GM15510 (cell line): ENCODE results near the gene PLPP4.

Source experiments
- POLR2A ChIP-seq: IDR thresholded peaks from 3 replicates; pipeline ENCODE4 v1.6.1; 2011; ENCODE audit warnings: borderline replicate concordance; ENCODE audit not compliant: insufficient read length; ENCODE audit errors: extremely low read depth

PLPP4 gene

DNA sequence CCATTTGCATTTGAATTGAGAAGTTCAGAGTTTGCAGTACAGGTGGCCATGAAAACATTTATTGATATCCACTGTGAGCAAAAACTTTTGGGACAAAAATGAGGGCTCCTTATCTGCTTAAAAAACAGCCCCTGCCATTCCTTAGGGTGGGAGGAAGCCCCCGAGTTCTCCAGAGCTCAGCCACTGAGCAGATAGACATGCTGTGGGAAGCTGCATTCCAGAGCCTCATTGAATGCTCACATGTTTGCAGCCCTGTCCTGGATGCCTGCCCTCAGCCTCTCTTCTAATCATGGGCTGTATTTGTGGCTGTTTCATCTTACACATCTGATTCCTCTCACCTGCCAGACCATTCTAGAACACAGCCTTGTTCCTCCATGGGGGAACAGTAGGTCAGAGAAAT is 33.3 kb downstream of the PLPP4 start:
- TF ChIP-seq POLR2A, result no peak

- TF ChIP-seq POLR2A, result no peak
Measured at GRCh38 chr10:120492346-120492745, 35.3 kb downstream of the PLPP4 start.

- no peak for TF ChIP-seq POLR2A
Measured at GRCh38 chr10:120493411-120494312, 36.6 kb downstream of the PLPP4 start.

DNA sequence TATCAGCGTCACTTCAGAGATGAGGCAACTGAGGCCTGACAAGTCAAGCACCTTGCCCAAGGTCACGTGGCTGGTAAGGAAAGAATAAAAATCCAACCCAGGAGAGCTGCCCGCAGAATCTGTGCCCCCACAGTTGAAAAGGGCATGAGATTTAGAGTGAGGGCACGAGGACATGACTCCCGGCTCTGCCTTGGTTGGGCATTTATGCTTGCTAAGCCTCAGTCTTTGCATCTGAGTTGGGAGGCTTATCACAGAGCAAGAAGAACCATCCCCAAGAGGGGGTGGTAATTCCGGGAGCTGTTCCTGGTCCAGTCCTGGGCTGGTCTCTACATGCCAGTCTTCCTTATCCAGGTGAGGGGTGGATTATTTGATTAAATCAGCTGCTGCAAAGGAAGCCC is 37.3 kb downstream of the PLPP4 start:
- TF ChIP-seq POLR2A, result no peak

- no peak for TF ChIP-seq POLR2A
Measured at GRCh38 chr10:120495226-120496009, 38.4 kb downstream of the PLPP4 start.

DNA sequence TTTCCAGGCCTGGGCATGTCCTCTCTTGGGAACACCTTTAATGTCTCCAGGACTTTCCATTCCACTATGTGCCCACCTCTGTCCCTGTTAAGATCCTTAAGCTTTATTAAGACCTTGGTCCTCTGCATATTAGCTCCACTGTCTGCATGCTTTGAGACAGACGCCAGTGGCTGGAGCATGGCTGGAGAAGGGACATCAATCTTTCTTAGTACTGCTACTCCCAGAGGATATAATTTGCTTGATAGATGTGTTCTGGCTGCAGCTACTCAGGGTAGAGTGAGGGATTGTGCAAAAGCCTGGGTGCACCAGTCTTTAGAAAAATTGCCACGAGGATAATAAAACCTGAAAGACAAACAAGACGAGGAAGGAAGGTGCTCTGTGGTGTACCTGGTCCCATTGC is 42.9 kb downstream of the PLPP4 start:
- TF ChIP-seq POLR2A, result no peak

- TF ChIP-seq POLR2A, result no peak
Measured at GRCh38 chr10:120503689-120504088, 46.7 kb downstream of the PLPP4 start.

GRCh38 chr10:120505056-120505455 is 48.0 kb downstream of the PLPP4 start:
- TF ChIP-seq POLR2A, result no peak

DNA sequence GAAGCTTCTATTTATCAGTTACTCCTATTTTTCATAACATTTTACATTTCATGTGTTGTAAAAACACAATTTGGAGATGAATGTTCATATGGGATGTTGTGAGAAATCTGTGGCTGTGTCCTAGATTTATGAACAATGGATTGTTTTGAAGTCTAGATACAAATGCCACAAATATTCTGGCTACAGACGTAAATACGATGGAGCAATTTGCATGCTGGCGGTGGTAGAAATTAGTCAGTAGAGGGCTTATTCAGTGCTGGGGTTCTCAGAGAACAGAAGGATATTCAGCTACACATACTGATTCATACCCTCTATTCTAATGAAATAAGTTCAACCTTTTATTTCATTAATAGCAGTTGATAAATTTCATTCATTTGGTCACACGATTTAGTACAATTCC is 48.8 kb downstream of the PLPP4 start:
- no peak for TF ChIP-seq POLR2A

GRCh38 chr10:120506674-120507073 is 49.6 kb downstream of the PLPP4 start:
- TF ChIP-seq POLR2A, result no peak

DNA sequence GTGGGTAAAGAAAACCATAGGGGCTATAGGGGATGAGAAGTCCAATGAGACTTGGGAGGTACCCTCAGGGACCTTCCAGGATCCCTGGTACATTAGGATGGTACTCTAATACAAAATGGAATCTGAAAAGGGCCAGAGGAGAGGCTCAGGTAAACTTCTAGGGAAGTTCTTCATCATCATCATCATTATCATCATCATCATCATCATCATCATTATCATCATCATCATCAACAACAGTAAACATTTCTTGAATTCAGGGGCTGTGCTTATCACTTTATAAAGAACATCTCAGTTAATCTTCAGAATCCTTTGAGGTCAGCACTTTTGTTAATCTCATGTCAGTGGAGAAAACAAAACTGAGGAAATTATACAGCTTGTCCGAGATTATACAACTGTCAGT is 50.1 kb downstream of the PLPP4 start:
- TF ChIP-seq POLR2A, result no peak

DNA sequence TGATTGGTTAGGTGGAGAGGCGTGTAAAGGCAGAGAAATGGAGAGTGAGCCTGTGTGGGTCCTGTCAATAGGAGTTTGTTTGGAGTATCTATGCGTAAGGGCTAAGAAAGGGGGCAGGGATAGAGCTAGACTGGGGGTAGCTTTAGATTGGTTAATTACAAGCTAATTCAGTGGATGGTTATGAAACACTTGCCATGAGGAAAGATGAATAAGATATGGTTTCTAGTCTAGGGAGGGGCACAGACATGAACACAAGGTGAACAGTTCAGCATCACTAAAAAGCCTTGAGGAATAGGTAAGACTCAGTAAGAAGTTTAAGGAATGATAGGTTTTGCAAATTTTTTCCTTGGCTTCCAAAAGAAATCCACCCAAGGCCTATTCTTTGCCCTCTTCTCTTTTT is 50.6 kb downstream of the PLPP4 start:
- TF ChIP-seq POLR2A, result no peak

GRCh38 chr10:120508393-120508792 is 51.4 kb downstream of the PLPP4 start:
- TF ChIP-seq POLR2A, result no peak

DNA sequence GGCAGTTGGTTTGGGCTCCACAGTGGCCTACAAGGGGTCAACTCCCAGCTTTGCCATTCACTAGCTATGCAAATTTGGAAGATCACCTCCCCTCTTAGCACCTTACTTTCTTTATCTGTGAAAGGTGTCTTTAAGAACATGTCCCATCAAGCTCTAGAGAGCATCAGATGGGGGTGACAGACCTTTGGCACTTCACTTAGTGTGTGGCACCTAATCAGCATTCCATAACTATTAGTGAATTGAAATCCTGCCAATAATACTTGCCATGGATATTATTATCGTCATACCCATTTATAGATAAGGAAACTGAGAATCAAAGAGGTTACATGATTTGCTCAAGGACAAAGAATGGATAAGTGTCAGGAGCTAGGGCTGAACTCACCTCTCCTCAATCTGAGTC is 51.9 kb downstream of the PLPP4 start:
- TF ChIP-seq POLR2A, result no peak

DNA sequence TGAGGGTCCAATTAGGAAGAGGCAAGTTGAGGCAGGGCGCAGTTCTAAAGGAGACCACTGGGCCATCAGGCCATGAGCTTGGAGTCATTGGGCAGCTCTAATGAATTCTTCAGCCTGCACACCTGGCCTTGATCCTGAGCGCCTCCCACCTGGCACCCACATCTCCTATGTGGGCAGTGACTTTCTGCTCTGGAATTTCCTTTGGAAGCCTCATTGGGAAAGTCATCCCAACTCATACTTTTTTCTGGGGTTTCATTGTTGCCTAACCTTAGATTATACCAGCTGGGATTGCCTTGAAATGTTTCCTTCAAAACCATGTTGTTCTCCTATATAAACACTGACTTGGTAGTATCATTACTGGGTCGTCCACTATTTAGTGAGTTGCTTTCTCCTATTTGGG is 54.1 kb downstream of the PLPP4 start:
- no peak for TF ChIP-seq POLR2A
